Measurements from ENCODE around the gene SLC25A26.

SLC25A26 gene

GRCh38 chr3:66314455-66314854 lies 93.7 kb downstream of the SLC25A26 start:
- DNase-seq (ENCODE audit: low spot score): no peak
- Histone ChIP-seq H3K27ac (no peak overlapping the region), H3K4me3 (no peak overlapping the region)
- TF ChIP-seq CTCF (IDR thresholded peaks at IDR 0.05): no peak

- no peak for TF ChIP-seq CTCF (IDR thresholded peaks at IDR 0.05)
- H3K27ac ChIP-seq: no peak overlapping the region
- no peak for DNase-seq (ENCODE audit: low spot score)
- no peak overlapping the region for H3K4me3 ChIP-seq
These were observed 97.1 kb downstream of the SLC25A26 start for GRCh38 chr3:66317750-66318376.

GRCh38 chr3:66320390-66320789 lies 99.6 kb downstream of the SLC25A26 start:
- H3K4me3 ChIP-seq: no peak overlapping the region
- TF ChIP-seq CTCF (IDR thresholded peaks at IDR 0.05): no peak

GRCh38 chr3:66322436-66322835 lies 101.6 kb downstream of the SLC25A26 start:
- H3K27ac ChIP-seq: no peak overlapping the region
- no peak overlapping the region for H3K4me3 ChIP-seq
- no peak for TF ChIP-seq CTCF (IDR thresholded peaks at IDR 0.05)
- no peak for DNase-seq (ENCODE audit: low spot score)

More at GRCh38 chr3:66320390-66320789, 99.6 kb downstream of the SLC25A26 start:
- no peak overlapping the region for H3K27ac ChIP-seq
- no peak for DNase-seq (ENCODE audit: low spot score)

GRCh38 chr3:66326340-66326739 lies 105.5 kb downstream of the SLC25A26 start:
- no peak overlapping the region for H3K4me3 ChIP-seq
- H3K27ac ChIP-seq: no peak overlapping the region
- no peak for TF ChIP-seq CTCF (IDR thresholded peaks at IDR 0.05)
- DNase-seq (ENCODE audit: low spot score): no peak

- H3K27ac ChIP-seq: no peak overlapping the region
These were observed 114.9 kb downstream of the SLC25A26 start for GRCh38 chr3:66335671-66336070.

More at GRCh38 chr3:66335671-66336070, 114.9 kb downstream of the SLC25A26 start:
- DNase-seq (ENCODE audit: low spot score): no peak
- TF ChIP-seq CTCF (IDR thresholded peaks at IDR 0.05): no peak
- H3K4me3 ChIP-seq: no peak overlapping the region
